ENCODE measurements around the gene HYKK. TPM values are rescaled to one million over a fixed set of nuclear protein-coding genes. Genes with fewer than 3 reads are reported as not detected.
"Not testable (repeated sequence)": the region's sequence is repeated elsewhere in the genome, so short reads cannot be mapped to it uniquely, and the experiment has no call there.

Gene HYKK
- total RNA-seq, 4 donors from 2014 or later: 8.0 to 31.9 (median 10.2) TPM

- Histone ChIP-seq H3K36me3 (peaks cover 0 to 12% (median 0%) of the 10 kb centered on the region in 3 donors), H3K4me3 (no peak overlapping the region), H3K27me3 (no peaks in the 10 kb centered on the region), H3K4me1 (peaks cover 0 to 34% (median 11%) of the 10 kb centered on the region in 4 donors), H3K9me3 (no peaks in the 10 kb centered on the region), H3K27ac (no peak overlapping the region)
- no peak for TF ChIP-seq POLR2A (IDR thresholded peaks at IDR 0.05)
- no peak for TF ChIP-seq CTCF (IDR thresholded peaks at IDR 0.05)
- TF ChIP-seq EP300 (IDR thresholded peaks at IDR 0.05): no peak
- no peak for DNase-seq (ENCODE audit: low spot score in 2 of 2)
- 76 to 86% methylated on average over 1 of the region's 1 CpG for WGBS, 2 donors
Observed at GRCh38 chr15:78538358-78538757, 31.0 kb downstream of the HYKK start.

- H3K9me3 ChIP-seq; H3K27me3 ChIP-seq; DNase-seq (ENCODE audit: low spot score in 2 of 2): not testable (repeated sequence)
- peak overlapping the region; percentile 87 to 96 (median 92) for H3K27ac ChIP-seq
- peak overlapping the region; percentile 61 to 74 (median 70) for H3K4me3 ChIP-seq
- 76 to 77% methylated on average over 18 of the region's 18 CpGs for WGBS, 2 donors
- H3K4me1 ChIP-seq: peaks cover 0 to 29% (median 11%) of the 10 kb centered on the region in 4 donors
- peaks cover 0 to 22% (median 0%) of the 10 kb centered on the region in 3 donors for H3K36me3 ChIP-seq
Observed at GRCh38 chr15:78539464-78540140, 32.2 kb downstream of the HYKK start.

DNA sequence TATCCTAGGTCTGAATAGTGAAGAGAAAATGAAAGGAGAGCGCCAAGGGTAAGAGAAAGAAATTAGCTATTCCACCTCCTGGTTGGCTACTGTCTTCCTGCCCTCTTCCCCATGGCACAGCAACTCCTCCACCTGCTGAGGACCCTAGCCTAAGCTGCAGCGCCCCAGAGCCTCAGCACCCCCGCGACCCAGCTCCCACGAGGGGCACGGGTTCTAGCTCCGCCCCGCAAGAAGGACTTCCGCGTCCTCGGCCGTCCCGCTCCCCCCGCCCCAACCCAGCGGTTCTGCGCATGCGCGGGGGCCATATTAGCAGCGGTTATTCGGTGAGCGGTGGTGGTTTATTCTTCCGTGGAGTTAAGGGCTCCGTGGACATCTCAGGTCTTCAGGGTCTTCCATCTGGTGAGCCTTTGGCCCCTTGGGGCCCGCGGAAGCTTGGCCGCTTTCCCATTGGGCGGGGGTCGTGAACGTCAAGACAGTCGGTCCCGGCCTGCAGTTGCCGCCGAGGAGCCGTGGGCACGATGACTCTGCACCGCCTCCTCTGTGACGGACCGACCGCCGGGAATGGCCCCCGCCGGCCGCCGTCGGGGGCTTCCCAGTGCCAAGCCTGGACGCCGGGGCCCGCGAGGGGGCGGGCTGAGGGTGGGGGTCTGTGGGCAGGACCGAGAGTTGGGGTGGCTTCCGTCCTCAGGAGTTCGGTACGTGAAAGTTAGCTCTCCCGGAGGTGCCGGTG, 32.9 kb downstream of the HYKK start, which contains the start of gene PSMA4:
Gene PSMA4 (plus strand): TSS at position 304 of the 730 bp plus-strand sequence. CDS start 1,484 bp downstream, outside the sequence.
- 0 to 1% methylated on average over 24 to 25 of the region's 56 CpGs for WGBS, 2 donors
- H3K36me3 ChIP-seq: peaks cover 0 to 29% (median 1%) of the 10 kb centered on the region in 3 donors
- peak; percentile 65 to 79 for TF ChIP-seq POLR2A (IDR thresholded peaks at IDR 0.05)
- peak in 2 of 5 experiments; percentile 11 to 18 for TF ChIP-seq CTCF (IDR thresholded peaks at IDR 0.05)
- TF ChIP-seq EP300 (IDR thresholded peaks at IDR 0.05): peak; percentile 43 to 95
- peak within 1 kb of the TSS; percentile 61 to 74 (median 70) for H3K4me3 ChIP-seq
- no peaks in the 10 kb centered on the region for H3K27me3 ChIP-seq
- H3K9me3 ChIP-seq: no peaks in the 10 kb centered on the region
- H3K27ac ChIP-seq: peak within 1 kb of the TSS; percentile 87 to 96 (median 92)
- peak; percentile 88 to 92 for DNase-seq (ENCODE audit: low spot score in 2 of 2)
- peaks cover 0 to 29% (median 11%) of the 10 kb centered on the region in 4 donors for H3K4me1 ChIP-seq

GRCh38 chr15:78540871-78541743, 33.7 kb downstream of the HYKK start:
- 6 to 7% methylated on average over 13 to 14 of the region's 17 CpGs for WGBS, 2 donors
- no peaks in the 10 kb centered on the region for H3K27me3 ChIP-seq
- H3K4me1 ChIP-seq: peaks cover 0 to 29% (median 11%) of the 10 kb centered on the region in 4 donors
- no peak for DNase-seq (ENCODE audit: low spot score in 2 of 2)
- no peak for TF ChIP-seq EP300 (IDR thresholded peaks at IDR 0.05)
- TF ChIP-seq CTCF (IDR thresholded peaks at IDR 0.05): no peak
- no peak for TF ChIP-seq POLR2A (IDR thresholded peaks at IDR 0.05)
- peaks cover 0 to 37% (median 10%) of the 10 kb centered on the region in 3 donors for H3K36me3 ChIP-seq
- H3K4me3 ChIP-seq: peak overlapping the region; percentile 61 to 74 (median 70)
- H3K9me3 ChIP-seq: no peaks in the 10 kb centered on the region
- H3K27ac ChIP-seq: peak overlapping the region; percentile 87 to 96 (median 92)

GRCh38 chr15:78541744-78542034, 34.3 kb downstream of the HYKK start:
- H3K36me3 ChIP-seq: peaks cover 0 to 43% (median 11%) of the 10 kb centered on the region in 3 donors
- H3K27me3 ChIP-seq: no peaks in the 10 kb centered on the region
- no peak for DNase-seq (ENCODE audit: low spot score in 2 of 2)
- 43 to 44% methylated on average over 1 of the region's 1 CpG for WGBS, 2 donors
- H3K4me1 ChIP-seq: peaks cover 0 to 29% (median 11%) of the 10 kb centered on the region in 4 donors
- H3K27ac ChIP-seq: peak overlapping the region in 3 of 4 donors; percentile 87 to 96 (median 93)
- no peaks in the 10 kb centered on the region for H3K9me3 ChIP-seq
- H3K4me3 ChIP-seq: peak overlapping the region in 3 of 4 donors; percentile 67 to 74 (median 73)
- TF ChIP-seq POLR2A (IDR thresholded peaks at IDR 0.05) (no peak), CTCF (IDR thresholded peaks at IDR 0.05) (no peak), EP300 (IDR thresholded peaks at IDR 0.05) (no peak)
